HepG2 (cell line): Measurements from ENCODE around the gene NDUFS7. TPM values are rescaled to one million over a fixed set of nuclear protein-coding genes. Genes with fewer than 3 reads are reported as not detected.

Experiments
- ATAC-seq: fragments of 200-7000 bp; cut with Tn5 transposase; 3 replicates; pipeline ENCODE4 v1.9.1; 2020; ENCODE audit warnings: mild to moderate bottlenecking, moderate library complexity
- BruUV-seq: library from RNA; stranded (reverse); fragments of 400-500 nt; replicated peaks from 2 replicates; lab custom pipeline; 2021; lab: Mats Ljungman, UMichigan
- CTCF ChIA-PET: fragments of 300-600 bp; formaldehyde crosslinking; extraction: SDS; loops from one replicate; lab custom pipeline; 2021; ENCODE audit warnings: low total read pairs, inconsistent platforms, low intra/inter-chr PET ratio; lab: Yijun Ruan, JAX
- POLR2A ChIA-PET: fragments of 350-600 bp; sonication (Branson Sonifier 250); formaldehyde crosslinking; loops from one replicate; lab custom pipeline; 2020; ENCODE audit warnings: antibody characterized with exemption, inconsistent platforms; lab: Yijun Ruan, JAX
- DNase-seq: peaks from one replicate; pipeline ENCODE4 v3.0.0-alpha.2; 2015; ENCODE audit warnings: low spot score
- FAIRE-seq: peaks from 3 replicates; lab custom pipeline; 2011; peaks lifted over from hg19 to GRCh38; lab: Jason Lieb, UNC
- H2AFZ ChIP-seq: one replicate; pipeline ENCODE4 v1.6.1; 2011; ENCODE audit warnings: low read length, inconsistent platforms
- H3K27ac ChIP-seq: fragments of 300-600 bp; 3 replicates; pipeline ENCODE4 v1.8.0; 2011; ENCODE audit warnings: mixed run types, mild to moderate bottlenecking, mixed read lengths, low read length, inconsistent platforms; ENCODE audit not compliant: insufficient read depth; ENCODE audit errors: extremely low read length
- H3K27me3 ChIP-seq, 2 experiments: fragments of 200-600 bp in 1 of 2; 2 replicates in 1 of 2; 3 replicates in 1 of 2; pipeline versions ENCODE4 v1.6.0 to v1.8.0; 2011; ENCODE audit warnings: low read length in 2 of 2, mild to moderate bottlenecking in 2 of 2, moderate library complexity in 2 of 2, inconsistent platforms in 1 of 2; ENCODE audit not compliant: insufficient read depth in 2 of 2, control insufficient read depth in 1 of 2
- H3K36me3 ChIP-seq, 2 experiments: fragments of 200-600 bp in 1 of 2; replicated peaks in 1 of 2; 2 replicates in 1 of 2; 3 replicates in 1 of 2; pipeline versions ENCODE4 v1.5.1 to v1.8.0; 2011; ENCODE audit warnings: low read length in 2 of 2, inconsistent platforms in 1 of 2; ENCODE audit not compliant: insufficient read depth in 2 of 2, control insufficient read depth in 1 of 2
- H3K4me1 ChIP-seq: 2 replicates; pipeline ENCODE4 v1.5.1; 2012; ENCODE audit warnings: low read length, inconsistent platforms; ENCODE audit not compliant: insufficient read depth
- H3K4me2 ChIP-seq: 2 replicates; pipeline ENCODE4 v1.6.0; 2011; ENCODE audit warnings: low read depth, low read length, inconsistent platforms
- H3K4me3 ChIP-seq, 3 experiments: fragments of 200-600 bp in 1 of 3; sonication (generic), shearing (Covaris generic) in 1 of 3; replicated peaks in 1 of 3; 2 replicates each; pipeline ENCODE4 v1.5.1; 2011 to 2016; ENCODE audit warnings: low read length in 3 of 3, inconsistent platforms in 2 of 3, low read depth in 2 of 3, mild to moderate bottlenecking in 2 of 3, control low read depth in 1 of 3, mixed read lengths in 1 of 3; ENCODE audit not compliant: insufficient read depth in 1 of 3
- H3K79me2 ChIP-seq: one replicate; pipeline ENCODE4 v1.6.1; 2011; ENCODE audit warnings: low read length, inconsistent platforms; ENCODE audit not compliant: insufficient read depth
- H3K9ac ChIP-seq: 2 replicates; pipeline ENCODE4 v1.6.0; 2011; ENCODE audit warnings: mild to moderate bottlenecking, low read depth, low read length, inconsistent platforms; ENCODE audit not compliant: insufficient read depth
- H3K9me3 ChIP-seq: 2 replicates; pipeline ENCODE4 v1.5.1; 2012; ENCODE audit warnings: mild to moderate bottlenecking, low read length
- H4K20me1 ChIP-seq: 2 replicates; pipeline ENCODE4 v1.6.0; 2011; ENCODE audit warnings: inconsistent platforms, mild to moderate bottlenecking, low read length, moderate library complexity; ENCODE audit not compliant: insufficient read depth
- PHF8 ChIP-seq: sonication (generic); formaldehyde crosslinking; IDR thresholded peaks from 2 replicates; pipeline ENCODE4 v1.5.0; 2020; ENCODE audit warnings: missing genetic modification reagents
- REST ChIP-seq, 2 experiments: IDR thresholded peaks; 2 replicates each; pipeline ENCODE4 v1.6.1; 2011 to 2012; ENCODE audit warnings: low read length in 2 of 2, borderline replicate concordance in 1 of 2, low read depth in 1 of 2, mild to moderate bottlenecking in 1 of 2, moderate library complexity in 1 of 2
- ZNF121 ChIP-seq: sonication (generic); formaldehyde crosslinking; IDR thresholded peaks from 2 replicates; pipeline ENCODE4 v1.5.0; 2020; ENCODE audit warnings: mild to moderate bottlenecking, missing genetic modification reagents
- ZNF564 ChIP-seq: sonication (generic); formaldehyde crosslinking; IDR thresholded peaks from 2 replicates; pipeline ENCODE4 v1.8.1; 2023; ENCODE audit warnings: mild to moderate bottlenecking, missing genetic modification reagents
- WGBS: methylation state at CpG from one replicate; pipeline ENCODE4 v1.1.6; 2017; ENCODE audit warnings: low lambda C conversion rate; 5-methylcytosine and 5-hydroxymethylcytosine counted together
- in situ Hi-C: cut with HindIII; loops from 2 replicates; pipeline ENCODE4 v1.10.0; 2017; ENCODE audit warnings: low pct_unique_long_range_greater_than_20kb; ENCODE audit not compliant: extremely low pct_ligation_motif_present
- intact Hi-C: fragments of 100-400 bp; cut with micrococcal nuclease; formaldehyde crosslinking; loops from one replicate; pipeline ENCODE4 v1.10.0; 2022; ENCODE audit not compliant: unreplicated experiment
- polyA plus RNA-seq, 8 experiments: library from polyadenylated mRNA; depleted of rRNA in 3 of 8; stranded (reverse) in 7 of 8; unstranded in 1 of 8; fragments of >200 nt; fragmentation: Illumina TruSeq in 4 of 8; extraction: Trizol in 4 of 8; gene quantifications; 2 replicates each; pipeline versions ENCODE4 v1.2.1 to v1.2.3, GENCODE V29; 2011 to 2016; ENCODE audit warnings: low read depth in 4 of 8, missing spikeins in 1 of 8, mixed read lengths in 1 of 8; ENCODE audit not compliant: insufficient read depth in 1 of 8
- total RNA-seq, 5 experiments: library from RNA; depleted of rRNA; stranded (reverse); fragments of >200 nt; fragmentation: Illumina TruSeq; extraction: Trizol; gene quantifications; 2 replicates each; pipeline ENCODE4 v1.2.3, GENCODE V29; 2016; ENCODE audit warnings: low read depth in 1 of 5

The NDUFS7 gene
- total and polyA plus RNA-seq, 2 of the 13 experiments (the other 11 are each of a cell fraction or from before 2014, with no cell fraction given), result 34.3 to 66.9 TPM

GRCh38 chr19:1379961-1380489, 3.7 kb upstream of the NDUFS7 start:
- H2AFZ ChIP-seq, result no peak overlapping the region
- DNase-seq (no peak), FAIRE-seq (no peak), ATAC-seq (no peak)
- H3K4me2 ChIP-seq, result no peak overlapping the region
- H3K9ac ChIP-seq, result no peak overlapping the region
- 83% methylated on average over 10 of the region's 12 CpGs for WGBS
- H3K4me3 ChIP-seq, result no peak overlapping the region
- no peaks in the 10 kb centered on the region for H3K9me3 ChIP-seq
- H3K4me1 ChIP-seq, result peaks cover 40% of the 10 kb centered on the region
- no peaks in the 10 kb centered on the region; a peak in 1 of 5 replicates for H3K27me3 ChIP-seq
- TF ChIP-seq ZNF121 (peak; percentile 44; the same call in 1 of the 2 replicates), PHF8 (CRISPR knock-in tag) (no peak)
- POLR2A ChIA-PET, result interaction anchor here (3.4 kb wide), 1 partner anchor 111 kb away, joined by 16 read pairs; the partner anchor contains the start of gene CIRBP
- CTCF ChIA-PET, result no interaction called here
- intact Hi-C loops (no loop called here), in situ Hi-C loops (no loop called here)
- peaks cover 8% of the 10 kb centered on the region for H3K79me2 ChIP-seq
- no peaks in the 10 kb centered on the region; a peak in 1 of 5 replicates for H3K36me3 ChIP-seq
- H3K27ac ChIP-seq, result no peak overlapping the region
- BruUV-seq, result no TSS peak
- no peaks in the 10 kb centered on the region for H4K20me1 ChIP-seq

GRCh38 chr19:1382250-1382649, 1.5 kb upstream of the NDUFS7 start:
- Histone ChIP-seq H4K20me1 (no peaks in the 10 kb centered on the region), H3K27me3 (no peaks in the 10 kb centered on the region; a peak in 1 of 5 replicates), H3K4me2 (no peak overlapping the region), H3K9me3 (no peaks in the 10 kb centered on the region), H2AFZ (no peak overlapping the region), H3K9ac (no peak overlapping the region), H3K36me3 (no peaks in the 10 kb centered on the region), H3K4me1 (peaks cover 44% of the 10 kb centered on the region), H3K27ac (no peak overlapping the region), H3K4me3 (no peak overlapping the region), H3K79me2 (peaks cover 13% of the 10 kb centered on the region)
- no peak for TF ChIP-seq REST (IDR thresholded peaks at IDR 0.05; ENCODE audit: borderline replicate concordance in 1 of 2, low read depth in 1 of 2, low read length in 2 of 2)
- TF ChIP-seq ZNF564, result no peak
- DNase-seq (no peak), ATAC-seq (no peak), FAIRE-seq (no peak)
- ChIA-PET POLR2A (interaction anchor here (1.0 to 3.4 kb wide), 6 partner anchors 8 to 138 kb away, joined by 3 to 24 read pairs (median 8); partner anchors contain the start of gene CIRBP), CTCF (no interaction called here)
- WGBS, result 74% methylated on average over 3 of the region's 3 CpGs
- no TSS peak for BruUV-seq
- intact Hi-C loops (no loop called here), in situ Hi-C loops (no loop called here)
